ENCODE data around the gene NUTF2. TPM values are rescaled to one million over a fixed set of nuclear protein-coding genes. Genes with fewer than 3 reads are reported as not detected.

Gene NUTF2
- total and polyA plus RNA-seq, 2 of the 8 experiments (the other 6 are each of a cell fraction or from before 2014, with no cell fraction given), result 219 to 377 TPM

DNA sequence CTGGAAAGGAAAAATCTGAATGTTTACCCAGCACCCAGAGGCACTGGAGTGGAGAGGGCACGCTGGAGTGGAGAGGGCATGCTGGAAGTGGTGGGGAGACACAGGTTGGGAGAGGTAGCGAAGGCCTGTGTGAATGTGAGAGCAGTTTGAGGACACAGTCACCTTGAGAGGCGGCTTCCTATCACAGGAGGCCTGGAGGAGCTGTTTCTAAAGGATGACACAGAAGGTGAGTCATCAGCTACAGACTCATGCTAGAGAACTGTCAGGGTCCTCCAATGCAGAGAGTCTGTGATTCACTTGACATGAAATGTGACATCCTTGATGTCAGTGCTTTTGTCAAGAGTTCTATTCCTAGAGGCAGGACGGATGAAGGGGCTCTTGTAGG lies 71.1 kb downstream of the NUTF2 start:
- H2AFZ ChIP-seq (ENCODE audit: low read length), result no peak overlapping the region
- H3K23ac ChIP-seq (ENCODE audit: insufficient read length), result no peak overlapping the region
- no peaks in the 10 kb centered on the region for H3K27me3 ChIP-seq (replicated peaks in 1 of 4; ENCODE audit: control insufficient read depth in 3 of 4, extremely low read depth in 1 of 4, insufficient read depth in 3 of 4, low read length in 3 of 4)
- H3K18ac ChIP-seq (ENCODE audit: extremely low read depth, low read length), result no peak overlapping the region
- no peak overlapping the region for H2AK5ac ChIP-seq (ENCODE audit: low read depth, low read length)
- no peak for DNase-seq (ENCODE audit: low read depth in 1 of 2, low spot score in 2 of 2)
- 87% methylated on average over 4 of the region's 4 CpGs; no CpG with 5 or more reads in 1 of the 2 experiments for WGBS, 2 experiments (ENCODE audit: extremely low coverage in 1 of 2, insufficient coverage in 1 of 2, insufficient read length in 1 of 2, insufficient replicate concordance in 2 of 2, low coverage in 1 of 2, low lambda C conversion rate in 2 of 2, missing lambda C conversion rate in 1 of 2)
- no peak overlapping the region for H3K27ac ChIP-seq (ENCODE audit: low read depth, low read length)
- H3K79me1 ChIP-seq (ENCODE audit: low read depth, low read length), result peaks cover 10% of the 10 kb centered on the region
- H3K4me2 ChIP-seq (ENCODE audit: insufficient read depth in 1 of 2, low read depth in 2 of 2, low read length in 2 of 2), result no peak overlapping the region
- H4K20me1 ChIP-seq (replicated peaks in 1 of 2; ENCODE audit: control insufficient read depth in 1 of 2, insufficient read depth in 2 of 2, low read length in 2 of 2), result peaks cover 8 to 12% of the 10 kb centered on the region in 2 experiments
- H2BK15ac ChIP-seq (ENCODE audit: low read length), result no peak overlapping the region
- no peak overlapping the region for H4K91ac ChIP-seq (replicated peaks; ENCODE audit: insufficient read length, low read length)
- H2BK5ac ChIP-seq (ENCODE audit: low read depth, low read length), result no peak overlapping the region
- H3K23me2 ChIP-seq (ENCODE audit: low read depth, low read length), result no peaks in the 10 kb centered on the region
- no peak overlapping the region for H3K9ac ChIP-seq (replicated peaks in 1 of 4; ENCODE audit: extremely low read depth in 1 of 4, low read depth in 3 of 4, low read length in 3 of 4)
- no peak overlapping the region for H2BK20ac ChIP-seq (ENCODE audit: low read length)
- H4K5ac ChIP-seq (ENCODE audit: insufficient read length, low read depth, low read length), result no peak overlapping the region
- no peak overlapping the region for H3K4ac ChIP-seq (replicated peaks; ENCODE audit: insufficient read length, low read depth, low read length)
- H3K4me1 ChIP-seq (replicated peaks in 1 of 4; ENCODE audit: control insufficient read depth in 3 of 4, insufficient read depth in 4 of 4, low read length in 3 of 4), result peaks cover 0 to 10% (median 4%) of the 10 kb centered on the region in 4 experiments; a peak in 6 of 7 replicates
- H3K56ac ChIP-seq (replicated peaks; ENCODE audit: insufficient read length, low read depth, low read length), result no peak overlapping the region
- FAIRE-seq, result no peak
- H3K4me3 ChIP-seq (ENCODE audit: extremely low read depth in 1 of 4, insufficient read depth in 2 of 4, low read depth in 3 of 4, low read length in 4 of 4), result no peak overlapping the region
- H4K8ac ChIP-seq (ENCODE audit: extremely low read depth, insufficient read depth, low read length), result no peak overlapping the region
- no peaks in the 10 kb centered on the region for H3K9me3 ChIP-seq (ENCODE audit: insufficient read depth in 2 of 2, low read depth in 1 of 2, low read length in 1 of 2)
- H3K14ac ChIP-seq (ENCODE audit: insufficient read length), result no peak overlapping the region
- no peak overlapping the region for H2BK12ac ChIP-seq (ENCODE audit: low read depth, low read length)
- CTCF ChIA-PET (ENCODE audit: partially characterized antibody), result interaction anchor here (0.6 to 8.9 kb wide), 6 partner anchors 9 to 102 kb away, joined by 3 to 58 read pairs (median 7); partner anchors contain the start of genes CTRL and NRN1L
- POLR2A ChIA-PET (ENCODE audit: partially characterized antibody), result interaction anchor here (1.4 kb wide), 1 partner anchor 11 kb away, joined by 4 read pairs; no protein-coding TSS in a partner anchor
- no peaks in the 10 kb centered on the region; a peak in 1 of 8 replicates for H3K36me3 ChIP-seq (ENCODE audit: control insufficient read depth in 2 of 4, insufficient read depth in 4 of 4, low read length in 3 of 4)
- H3K79me2 ChIP-seq (ENCODE audit: control insufficient read depth in 1 of 2, insufficient read depth in 2 of 2, low read length in 2 of 2), result no peaks in the 10 kb centered on the region; a peak in 1 of 4 replicates
- H2BK120ac ChIP-seq (replicated peaks; ENCODE audit: low read depth, low read length), result no peak overlapping the region
- TF ChIP-seq EP300 (IDR thresholded peaks at IDR 0.05; ENCODE audit: borderline replicate concordance in 1 of 2, low read depth in 2 of 2, low read length in 2 of 2) (no peak), RAD21 (IDR thresholded peaks at IDR 0.05 in 1 of 2, conservative IDR thresholded peaks at IDR 0.05 in 1 of 2; ENCODE audit: low read depth in 2 of 2, low read length in 2 of 2) (no peak), PHF8 (conservative IDR thresholded peaks at IDR 0.05; ENCODE audit: low read depth, low read length) (no peak), BRCA1 (IDR thresholded peaks at IDR 0.05; ENCODE audit: low read depth, low read length) (no peak), GTF2F1 (IDR thresholded peaks at IDR 0.05; ENCODE audit: borderline replicate concordance, low read depth, low read length) (no peak), GABPA (IDR thresholded peaks at IDR 0.05; ENCODE audit: borderline replicate concordance, insufficient read depth, low read length) (no peak), CREB1 (IDR thresholded peaks at IDR 0.05) (no peak)
- TF ChIP-seq, protein P1, sequence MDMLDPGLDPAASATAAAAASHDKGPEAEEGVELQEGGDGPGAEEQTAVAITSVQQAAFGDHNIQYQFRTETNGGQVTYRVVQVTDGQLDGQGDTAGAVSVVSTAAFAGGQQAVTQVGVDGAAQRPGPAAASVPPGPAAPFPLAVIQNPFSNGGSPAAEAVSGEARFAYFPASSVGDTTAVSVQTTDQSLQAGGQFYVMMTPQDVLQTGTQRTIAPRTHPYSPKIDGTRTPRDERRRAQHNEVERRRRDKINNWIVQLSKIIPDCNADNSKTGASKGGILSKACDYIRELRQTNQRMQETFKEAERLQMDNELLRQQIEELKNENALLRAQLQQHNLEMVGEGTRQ (IDR thresholded peaks at IDR 0.05; ENCODE audit: low read length), result no peak
